SH-SY5Y (cell line): ENCODE results near the gene GLTPD2.

Experiments
- GATA2 ChIP-seq: IDR thresholded peaks from 2 replicates; pipeline ENCODE4 v1.6.1; 2011; ENCODE audit warnings: mild to moderate bottlenecking, low read depth, low read length
- GATA3 ChIP-seq: IDR thresholded peaks from 2 replicates; pipeline ENCODE4 v1.6.1; 2011; ENCODE audit warnings: low read depth, mild to moderate bottlenecking, low read length, moderate library complexity

- TF ChIP-seq GATA2 (no peak), GATA3 (no peak)
These were observed 35.4 kb upstream of the GLTPD2 start for GRCh38 chr17:4753392-4753791.
